Keratinocyte (primary cell): Measurements from ENCODE around the gene TMEM242. TPM values are rescaled to one million over a fixed set of nuclear protein-coding genes. Genes with fewer than 3 reads are reported as not detected.
A peak's percentile ranks its signal among the peaks of the same experiment; 100 is the strongest.
"Not testable (repeated sequence)": the region's sequence is repeated elsewhere in the genome, so short reads cannot be mapped to it uniquely, and the experiment has no call there.

Experiments
- DNase-seq: peaks from one replicate; pipeline ENCODE4 v3.0.0-alpha.2; 2011; ENCODE audit warnings: low read depth, missing footprints, low spot score
- FAIRE-seq: peaks from 2 replicates; lab custom pipeline; 2011; peaks lifted over from hg19 to GRCh38; lab: Jason Lieb, UNC
- H2AFZ ChIP-seq: 2 replicates; pipeline ENCODE4 v1.6.0; 2012; ENCODE audit warnings: low read length, control low read depth, inconsistent platforms; ENCODE audit not compliant: control insufficient read depth
- H3K27ac ChIP-seq: 2 replicates; pipeline ENCODE4 v1.5.1; 2011; ENCODE audit warnings: low read length; ENCODE audit not compliant: control insufficient read depth, insufficient read depth
- H3K27me3 ChIP-seq: 3 replicates; pipeline ENCODE4 v1.6.0; 2011; ENCODE audit warnings: low read length; ENCODE audit not compliant: control insufficient read depth, insufficient read depth; ENCODE audit errors: extremely low read depth
- H3K36me3 ChIP-seq, 2 experiments: 2 replicates in 1 of 2; 3 replicates in 1 of 2; pipeline ENCODE4 v1.5.1; 2011; ENCODE audit warnings: low read length in 2 of 2, mild to moderate bottlenecking in 1 of 2; ENCODE audit not compliant: control insufficient read depth in 2 of 2, insufficient read depth in 2 of 2; ENCODE audit errors: extremely low read depth in 1 of 2
- H3K4me1 ChIP-seq: 3 replicates; pipeline ENCODE4 v1.5.1; 2011; ENCODE audit warnings: low read length; ENCODE audit not compliant: control insufficient read depth, insufficient read depth; ENCODE audit errors: extremely low read depth
- H3K4me2 ChIP-seq: 3 replicates; pipeline ENCODE4 v1.6.0; 2011; ENCODE audit warnings: low read depth, low read length; ENCODE audit not compliant: control insufficient read depth, insufficient read depth; ENCODE audit errors: extremely low read depth
- H3K4me3 ChIP-seq, 3 experiments: fragments of 200-600 bp in 1 of 3; sonication (generic) in 1 of 3; 2 replicates in 2 of 3; 3 replicates in 1 of 3; pipeline ENCODE4 v1.5.1; 2011 to 2016; ENCODE audit warnings: low read length in 3 of 3, mild to moderate bottlenecking in 3 of 3, control low read depth in 2 of 3, inconsistent platforms in 1 of 3, low read depth in 1 of 3, mixed read lengths in 1 of 3, mixed run types in 1 of 3, moderate library complexity in 1 of 3; ENCODE audit not compliant: control insufficient read depth in 2 of 3, insufficient read depth in 2 of 3; ENCODE audit errors: extremely low read depth in 1 of 3
- H3K79me2 ChIP-seq: 2 replicates; pipeline ENCODE4 v1.6.0; 2012; ENCODE audit warnings: low read length; ENCODE audit not compliant: control insufficient read depth, insufficient read depth
- H3K9ac ChIP-seq: 3 replicates; pipeline ENCODE4 v1.6.0; 2011; ENCODE audit warnings: low read length; ENCODE audit not compliant: control insufficient read depth, insufficient read depth; ENCODE audit errors: extremely low read depth
- H3K9me1 ChIP-seq: 3 replicates; pipeline ENCODE4 v1.6.0; 2011; ENCODE audit warnings: low read length; ENCODE audit not compliant: control insufficient read depth, insufficient read depth; ENCODE audit errors: extremely low read depth
- H3K9me3 ChIP-seq: 2 replicates; pipeline ENCODE4 v1.5.1; 2012; ENCODE audit warnings: low read depth, low read length; ENCODE audit not compliant: control insufficient read depth
- H4K20me1 ChIP-seq: 3 replicates; pipeline ENCODE4 v1.6.0; 2011; ENCODE audit warnings: low read length; ENCODE audit not compliant: control insufficient read depth, insufficient read depth; ENCODE audit errors: extremely low read depth
- CTCF ChIP-seq, 3 experiments: IDR thresholded peaks in 1 of 3; conservative IDR thresholded peaks in 1 of 3; optimal IDR thresholded peaks in 1 of 3; 2 replicates in 2 of 3; 3 replicates in 1 of 3; pipeline versions ENCODE3 to v1.5.1; 2011; ENCODE audit warnings: low read length in 3 of 3, mild to moderate bottlenecking in 3 of 3, moderate library complexity in 2 of 3, control low read depth in 1 of 3, inconsistent platforms in 1 of 3; ENCODE audit not compliant: insufficient read depth in 2 of 3; ENCODE audit errors: extremely low read depth in 1 of 3
- EZH2 ChIP-seq: IDR thresholded peaks from one replicate; pipeline ENCODE4 v1.6.1; 2012; ENCODE audit warnings: inconsistent platforms, mild to moderate bottlenecking, low read length, moderate library complexity
- dilution Hi-C: fragments of 300-500 bp; cut with MboI; formaldehyde crosslinking; loops from one replicate; pipeline ENCODE4 v1.7.0; 2020; ENCODE audit warnings: low sequenced_read_pairs; ENCODE audit not compliant: extremely low pct_ligation_motif_present
- polyA plus RNA-seq, 5 experiments: library from polyadenylated mRNA; depleted of rRNA in 3 of 5; stranded (reverse) in 3 of 5; stranded (forward) in 1 of 5; unstranded in 1 of 5; fragments of >200 nt; gene quantifications; 1 replicate in 1 of 5; 2 replicates in 3 of 5; 3 replicates in 1 of 5; pipeline versions ENCODE4 v1.2.1 to v1.2.3, GENCODE V29; 2011 to 2012; ENCODE audit warnings: missing spikeins in 2 of 5, low read depth in 1 of 5, low replicate concordance in 1 of 5

Gene TMEM242
- polyA plus RNA-seq, 1 donor (not counting 4 experiments of a cell fraction or from before 2014, with no cell fraction given) = 11.0 TPM

DNA sequence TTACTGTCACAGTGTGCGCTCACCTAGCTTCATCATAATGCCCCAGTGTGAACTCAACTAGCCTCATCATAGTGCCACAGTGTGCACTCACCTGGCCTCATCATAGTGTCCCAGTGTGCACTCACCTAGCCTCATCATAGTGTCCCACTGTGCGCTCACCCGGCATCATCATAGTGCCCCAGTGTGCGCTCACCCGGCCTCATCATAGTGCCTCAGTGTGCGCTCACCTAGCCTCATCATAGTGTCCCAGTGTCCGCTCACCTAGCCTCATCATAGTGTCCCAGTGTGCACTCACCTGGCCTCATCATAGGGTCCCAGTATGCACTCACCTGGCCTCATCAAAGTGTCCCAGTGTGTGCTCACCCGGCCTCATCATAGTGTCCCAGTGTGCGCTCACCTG, 10.6 kb downstream of the TMEM242 start:
- dilution Hi-C loops = no loop called here
- Histone ChIP-seq H3K4me1 (peaks cover 22% of the 10 kb centered on the region), H3K4me3 (no peak overlapping the region), H3K79me2 (peaks cover 3% of the 10 kb centered on the region), H4K20me1 (no peaks in the 10 kb centered on the region), H3K9ac (no peak overlapping the region), H3K27ac (no peak overlapping the region), H3K4me2 (no peak overlapping the region), H3K9me3 (no peaks in the 10 kb centered on the region), H3K27me3 (no peaks in the 10 kb centered on the region), H3K36me3 (peaks cover 24 to 32% of the 10 kb centered on the region in 2 experiments), H2AFZ (no peak overlapping the region), H3K9me1 (no peaks in the 10 kb centered on the region)
- FAIRE-seq = peak; percentile 23
- DNase-seq = no peak
- TF ChIP-seq EZH2 (no peak), CTCF (optimal IDR thresholded peaks at IDR 0.05 in 1 of 3, IDR thresholded peaks at IDR 0.05 in 1 of 3, conservative IDR thresholded peaks at IDR 0.05 in 1 of 3; ENCODE audit: extremely low read depth in 1 of 3, insufficient read depth in 2 of 3, low read length in 3 of 3) (no peak)

GRCh38 chr6:157310693-157311092, 12.6 kb downstream of the TMEM242 start:
- H3K9me1 ChIP-seq, H3K79me2 ChIP-seq, H4K20me1 ChIP-seq, DNase-seq, H3K4me3 ChIP-seq, FAIRE-seq, H3K9ac ChIP-seq, H3K9me3 ChIP-seq, H3K4me2 ChIP-seq, H3K27me3 ChIP-seq, H3K27ac ChIP-seq, dilution Hi-C loops, H2AFZ ChIP-seq, H3K4me1 ChIP-seq: not testable (repeated sequence)
- peaks cover 26 to 27% of the 10 kb centered on the region in 2 experiments for H3K36me3 ChIP-seq

DNA sequence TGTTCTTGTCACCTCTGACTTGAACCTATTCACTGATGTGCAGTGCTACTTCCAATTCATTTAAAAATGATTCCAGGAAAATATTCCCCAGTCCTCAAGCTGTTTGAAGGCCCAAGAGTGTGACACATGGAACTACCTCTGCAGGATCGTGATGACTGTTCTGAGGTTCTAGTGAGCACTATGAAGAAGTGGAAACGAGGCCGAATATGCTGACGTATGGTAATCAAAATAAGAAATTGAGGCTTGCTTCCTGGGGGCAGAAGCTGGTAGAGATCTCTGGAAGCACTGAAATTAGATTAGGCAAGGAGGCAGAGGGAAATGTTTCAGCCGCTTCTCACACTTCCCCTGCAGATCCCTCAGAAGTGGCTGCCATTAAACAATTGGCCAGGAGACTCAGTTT, 15.7 kb downstream of the TMEM242 start:
- Histone ChIP-seq H3K27ac (no peak overlapping the region), H3K4me1 (peaks cover 4% of the 10 kb centered on the region), H3K27me3 (no peaks in the 10 kb centered on the region), H2AFZ (no peak overlapping the region), H4K20me1 (no peaks in the 10 kb centered on the region), H3K9me1 (no peaks in the 10 kb centered on the region), H3K79me2 (no peaks in the 10 kb centered on the region), H3K9ac (no peak overlapping the region), H3K9me3 (no peaks in the 10 kb centered on the region), H3K4me2 (no peak overlapping the region), H3K36me3 (peaks cover 6 to 16% of the 10 kb centered on the region in 2 experiments), H3K4me3 (no peak overlapping the region)
- DNase-seq = no peak
- no peak for FAIRE-seq
- TF ChIP-seq CTCF (optimal IDR thresholded peaks at IDR 0.05 in 1 of 3, IDR thresholded peaks at IDR 0.05 in 1 of 3, conservative IDR thresholded peaks at IDR 0.05 in 1 of 3; ENCODE audit: extremely low read depth in 1 of 3, insufficient read depth in 2 of 3, low read length in 3 of 3) = no peak
- no peak for TF ChIP-seq EZH2
- dilution Hi-C loops = no loop called here
